Raji (cell line): Measurements from ENCODE around the gene GPRIN3.

Source experiments
- POLR2A ChIP-seq: IDR thresholded peaks from 2 replicates; pipeline ENCODE4 v1.6.1; 2011; ENCODE audit warnings: low read depth, low read length, control low read depth; ENCODE audit not compliant: insufficient read depth

The GPRIN3 gene

GRCh38 chr4:89301902-89302301 lies 5.7 kb downstream of the GPRIN3 start:
- TF ChIP-seq POLR2A = no peak

DNA sequence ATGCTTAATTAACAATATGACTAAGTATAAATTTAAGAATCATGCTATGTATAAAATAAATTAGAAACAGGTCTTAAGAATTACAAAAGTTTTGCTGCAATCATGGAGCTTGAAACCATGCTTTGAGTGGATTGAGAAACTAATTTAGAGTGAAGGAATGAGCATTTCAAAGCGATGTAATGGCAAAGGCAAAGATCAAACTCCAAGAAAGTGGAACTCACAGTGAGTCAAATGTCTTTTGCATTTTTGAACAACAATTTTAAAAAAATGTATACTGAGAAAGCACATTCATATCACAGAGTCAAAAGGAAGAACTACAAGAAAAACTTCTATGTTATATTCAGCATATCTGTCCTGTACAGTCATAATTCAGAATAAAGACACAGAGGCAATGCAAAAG lies 6.6 kb downstream of the GPRIN3 start:
- no peak for TF ChIP-seq POLR2A

GRCh38 chr4:89300499-89300898 lies 7.1 kb downstream of the GPRIN3 start:
- no peak for TF ChIP-seq POLR2A

DNA sequence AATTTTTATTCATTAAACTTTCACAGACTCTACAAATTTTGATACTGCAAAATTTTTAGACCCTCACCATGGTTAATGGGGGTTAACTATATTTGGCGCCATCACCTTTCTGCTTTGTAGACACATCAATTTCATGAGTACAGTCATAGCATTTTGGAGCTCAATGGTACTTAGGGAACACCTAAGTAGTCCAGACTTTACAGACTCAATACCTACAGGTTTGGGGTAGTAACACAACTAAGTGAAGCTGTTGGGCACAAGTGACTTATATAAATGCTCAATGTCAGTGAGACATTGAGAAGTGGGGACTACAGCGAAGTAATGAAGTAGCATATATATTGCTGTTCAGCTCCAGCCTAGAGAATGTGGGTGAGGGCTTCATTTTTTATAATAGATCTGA lies 7.5 kb downstream of the GPRIN3 start:
- TF ChIP-seq POLR2A = no peak

- TF ChIP-seq POLR2A = no peak
Observed at GRCh38 chr4:89299153-89299791, 8.3 kb downstream of the GPRIN3 start.

- no peak for TF ChIP-seq POLR2A
Observed at GRCh38 chr4:89298788-89299152, 8.8 kb downstream of the GPRIN3 start.

- TF ChIP-seq POLR2A = no peak
Observed at GRCh38 chr4:89298155-89298554, 9.4 kb downstream of the GPRIN3 start.

DNA sequence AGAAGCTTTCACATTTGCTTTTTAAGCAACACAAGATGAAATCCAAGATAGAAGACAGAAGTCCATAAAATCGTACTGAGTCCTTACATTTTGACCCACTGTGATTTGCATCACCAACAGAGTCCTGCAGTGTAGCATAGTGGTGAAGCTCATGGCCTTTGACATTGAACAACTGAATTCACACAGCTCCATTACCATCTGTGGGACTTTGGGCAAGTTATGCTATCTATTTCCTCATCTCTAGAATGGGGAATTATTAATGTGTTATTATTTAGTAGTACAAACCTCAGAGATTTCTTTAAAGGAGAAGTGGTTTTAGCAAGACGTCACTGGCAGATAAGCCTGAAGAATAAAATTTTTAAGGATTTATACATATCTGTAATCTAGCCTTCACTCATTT lies 10.7 kb downstream of the GPRIN3 start:
- no peak for TF ChIP-seq POLR2A

- TF ChIP-seq POLR2A = no peak
Observed at GRCh38 chr4:89296399-89296798, 11.2 kb downstream of the GPRIN3 start.

- TF ChIP-seq POLR2A = no peak
Observed at GRCh38 chr4:89295415-89295927, 12.1 kb downstream of the GPRIN3 start.

GRCh38 chr4:89294573-89295269 lies 12.9 kb downstream of the GPRIN3 start:
- TF ChIP-seq POLR2A = no peak

- TF ChIP-seq POLR2A = no peak
Observed at GRCh38 chr4:89293299-89293698, 14.3 kb downstream of the GPRIN3 start.

DNA sequence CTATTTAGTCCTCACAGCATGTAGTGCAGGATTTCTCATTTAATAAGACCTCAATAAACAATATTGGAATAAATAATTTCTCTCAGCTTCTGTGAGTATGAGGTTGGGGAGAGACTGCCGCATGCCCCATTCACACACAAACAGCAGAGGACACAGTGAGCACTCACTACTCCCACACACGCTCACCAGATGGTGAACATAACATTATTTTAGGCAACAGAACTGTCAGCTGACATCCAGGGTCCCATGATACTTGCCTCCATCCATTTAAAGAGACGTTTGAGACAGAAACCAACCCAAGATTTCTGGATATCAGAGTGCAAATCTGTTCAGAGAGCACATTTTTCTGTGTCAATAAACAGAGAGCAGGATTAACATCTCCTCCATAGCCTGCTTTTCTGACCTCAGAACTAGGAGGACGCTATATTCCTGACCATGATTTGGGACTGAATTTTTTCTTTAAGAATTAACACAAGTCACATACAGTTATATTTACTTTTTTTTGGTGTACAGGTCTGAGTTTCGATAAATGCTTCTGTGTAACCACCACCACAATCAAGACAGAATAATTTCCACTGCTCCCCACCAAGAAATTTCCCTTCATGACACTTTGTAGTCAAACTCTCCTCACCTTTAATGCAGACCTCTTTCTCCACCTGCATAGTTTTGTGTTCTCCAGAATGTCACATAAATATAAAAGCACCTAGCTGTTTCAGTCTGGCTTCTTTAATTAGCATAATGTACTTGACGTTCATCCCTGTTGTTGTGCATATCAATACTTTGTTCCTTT lies 16.7 kb downstream of the GPRIN3 start:
- no peak for TF ChIP-seq POLR2A

DNA sequence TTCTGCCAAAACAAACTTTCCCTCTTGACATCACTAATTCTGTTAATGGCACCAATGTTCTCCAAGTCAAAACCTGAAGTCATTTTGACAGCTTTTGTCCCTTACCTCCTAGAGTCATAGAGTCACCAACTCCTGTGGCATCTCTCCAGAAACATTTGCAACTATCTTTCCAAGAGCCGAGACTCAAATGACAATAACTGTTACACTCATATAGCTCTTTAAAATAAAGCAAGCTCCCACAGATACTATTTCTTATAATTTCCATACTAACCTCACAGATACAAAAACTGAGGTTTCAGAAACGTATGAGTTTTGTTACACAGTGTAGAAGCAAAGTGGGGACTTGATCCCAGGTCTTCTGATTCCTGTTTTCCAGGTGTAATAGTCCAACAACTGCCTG lies 18.3 kb downstream of the GPRIN3 start:
- TF ChIP-seq POLR2A = no peak

GRCh38 chr4:89288430-89288829 lies 19.2 kb downstream of the GPRIN3 start:
- no peak for TF ChIP-seq POLR2A

DNA sequence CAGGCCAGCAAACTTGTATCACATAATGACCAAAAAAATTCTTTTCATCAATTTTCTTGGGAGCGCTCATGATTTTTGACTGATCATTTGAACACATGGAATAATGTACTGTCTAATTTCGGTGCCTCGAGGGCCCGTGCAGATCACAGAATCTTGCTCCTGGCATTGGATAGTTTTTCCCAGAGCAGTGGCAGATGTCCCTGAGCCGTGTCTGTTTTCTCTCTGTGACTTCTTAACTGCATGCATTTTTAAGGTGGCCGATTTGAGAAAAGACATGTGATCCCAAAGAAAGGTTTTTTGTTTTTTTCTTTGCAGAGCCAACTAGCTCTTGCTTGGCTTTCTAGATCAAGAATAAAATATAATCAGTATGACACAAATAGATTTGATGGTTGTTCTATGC lies 19.7 kb downstream of the GPRIN3 start:
- no peak for TF ChIP-seq POLR2A

DNA sequence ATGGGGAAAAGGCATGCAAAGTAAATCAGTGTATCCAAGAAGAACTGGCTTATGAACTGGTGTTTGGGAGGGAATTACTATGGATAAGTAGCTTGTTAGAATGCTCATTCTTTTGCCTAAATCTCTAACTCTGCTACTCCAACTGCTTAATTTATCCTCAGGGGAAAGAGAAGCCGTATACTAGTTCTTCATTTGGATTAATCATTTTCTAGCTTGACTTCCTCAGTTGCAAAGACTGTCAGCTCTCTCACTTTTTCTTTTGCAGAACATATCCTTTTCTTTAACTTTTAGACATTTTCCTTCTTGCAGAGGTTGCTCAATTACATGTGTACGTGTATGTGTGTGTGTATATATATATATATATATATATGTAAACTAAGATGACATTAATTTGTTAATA lies 21.9 kb downstream of the GPRIN3 start:
- TF ChIP-seq POLR2A = no peak

GRCh38 chr4:89284828-89285227 lies 22.8 kb downstream of the GPRIN3 start:
- TF ChIP-seq POLR2A = no peak
